ENCODE data around the gene MDK.

DNA sequence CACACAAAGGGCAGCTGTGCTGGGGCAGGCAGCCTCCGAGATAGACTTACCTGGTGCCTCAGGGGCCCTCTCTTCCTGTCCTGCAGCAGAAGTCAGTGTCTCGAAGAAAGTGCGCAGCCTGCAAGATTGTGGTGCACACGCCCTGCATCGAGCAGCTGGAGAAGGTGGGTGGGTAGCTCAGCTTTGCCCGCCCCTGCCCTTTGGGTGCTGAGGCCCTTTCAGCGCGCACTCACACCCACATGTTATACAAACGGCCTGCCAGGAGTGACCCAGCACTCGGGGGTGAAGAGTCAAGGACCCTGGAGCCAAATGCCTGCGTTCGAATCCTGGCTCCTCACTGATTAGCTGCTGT, 13.6 kb upstream of the MDK start:
- TF ChIP-seq, protein P1, sequence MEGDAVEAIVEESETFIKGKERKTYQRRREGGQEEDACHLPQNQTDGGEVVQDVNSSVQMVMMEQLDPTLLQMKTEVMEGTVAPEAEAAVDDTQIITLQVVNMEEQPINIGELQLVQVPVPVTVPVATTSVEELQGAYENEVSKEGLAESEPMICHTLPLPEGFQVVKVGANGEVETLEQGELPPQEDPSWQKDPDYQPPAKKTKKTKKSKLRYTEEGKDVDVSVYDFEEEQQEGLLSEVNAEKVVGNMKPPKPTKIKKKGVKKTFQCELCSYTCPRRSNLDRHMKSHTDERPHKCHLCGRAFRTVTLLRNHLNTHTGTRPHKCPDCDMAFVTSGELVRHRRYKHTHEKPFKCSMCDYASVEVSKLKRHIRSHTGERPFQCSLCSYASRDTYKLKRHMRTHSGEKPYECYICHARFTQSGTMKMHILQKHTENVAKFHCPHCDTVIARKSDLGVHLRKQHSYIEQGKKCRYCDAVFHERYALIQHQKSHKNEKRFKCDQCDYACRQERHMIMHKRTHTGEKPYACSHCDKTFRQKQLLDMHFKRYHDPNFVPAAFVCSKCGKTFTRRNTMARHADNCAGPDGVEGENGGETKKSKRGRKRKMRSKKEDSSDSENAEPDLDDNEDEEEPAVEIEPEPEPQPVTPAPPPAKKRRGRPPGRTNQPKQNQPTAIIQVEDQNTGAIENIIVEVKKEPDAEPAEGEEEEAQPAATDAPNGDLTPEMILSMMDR (IDR thresholded peaks at IDR 0.05) = no peak
- no peak for TF ChIP-seq POLR2A (IDR thresholded peaks at IDR 0.05)

Data from Peyer's patch (tissue), 4 donors.